ENCODE results near the gene SOX30.

SOX30 gene

GRCh38 chr5:157584628-157585027 is 67.6 kb downstream of the SOX30 start:
- no peak for DNase-seq
- in situ Hi-C loops (cut with MboI; ENCODE audit: low pct_unique_long_range_greater_than_20kb, low sequenced_read_pairs): no loop called here

- in situ Hi-C loops (cut with MboI; ENCODE audit: low pct_unique_long_range_greater_than_20kb, low sequenced_read_pairs): no loop called here
- no peak for DNase-seq
These were observed 69.3 kb downstream of the SOX30 start for GRCh38 chr5:157582731-157583620.

- in situ Hi-C loops (cut with MboI; ENCODE audit: low pct_unique_long_range_greater_than_20kb, low sequenced_read_pairs): no loop called here
- DNase-seq: no peak
These were observed 70.3 kb downstream of the SOX30 start for GRCh38 chr5:157581901-157582300.

GRCh38 chr5:157578079-157578780 is 74.0 kb downstream of the SOX30 start:
- in situ Hi-C loops (cut with MboI; ENCODE audit: low pct_unique_long_range_greater_than_20kb, low sequenced_read_pairs): no loop called here
- DNase-seq: no peak

- no peak for DNase-seq
- in situ Hi-C loops (cut with MboI; ENCODE audit: low pct_unique_long_range_greater_than_20kb, low sequenced_read_pairs): no loop called here
These were observed 75.6 kb downstream of the SOX30 start for GRCh38 chr5:157576678-157577077.

All from KBM-7 (cell line).